Motor neuron (in vitro differentiated cells): ENCODE data around the gene SLAMF6. TPM values are rescaled to one million over a fixed set of nuclear protein-coding genes. Genes with fewer than 3 reads are reported as not detected.
"Not testable (repeated sequence)": the region's sequence is repeated elsewhere in the genome, so short reads cannot be mapped to it uniquely, and the experiment has no call there.

Experiments
- ATAC-seq, 8 experiments: fragments of 200-7000 bp; cut with Tn5 transposase; replicated peaks in 6 of 8; 2 replicates each; pipeline ENCODE4 v1.8.0; 2021; ENCODE audit warnings: mild to moderate bottlenecking in 8 of 8, moderate library complexity in 8 of 8
- H3K27ac ChIP-seq, 2 donors: fragments of 250-450 bp; sonication (Bioruptor Pico); 2 replicates each; pipeline ENCODE4 v1.9.0; 2021; ENCODE audit warnings: antibody characterized with exemption in 2 of 2, mild to moderate bottlenecking in 2 of 2, moderate library complexity in 1 of 2
- H3K4me1 ChIP-seq, 2 donors: fragments of 250-450 bp; sonication (Bioruptor Pico); replicated peaks in 1 of 2; 2 replicates each; pipeline ENCODE4 v1.6.1; 2021; ENCODE audit warnings: antibody characterized with exemption in 2 of 2, mild to moderate bottlenecking in 2 of 2, moderate library complexity in 1 of 2
- H3K4me3 ChIP-seq, 5 donors: fragments of 250-450 bp; sonication (Bioruptor Pico); 2 replicates each; pipeline ENCODE4 v1.9.0; 2021; ENCODE audit warnings: antibody characterized with exemption in 5 of 5, mild to moderate bottlenecking in 5 of 5, moderate library complexity in 4 of 5
- WGBS, 10 experiments: fragments of 450-650 bp; shearing (Covaris generic); methylation state at CpG; one replicate each; pipeline ENCODE4 v1.0.0; 2022; 5-methylcytosine and 5-hydroxymethylcytosine counted together
- in situ Hi-C, 9 experiments: fragments of 400-800 bp; cut with MboI; loops; one replicate each; pipeline ENCODE4 v1.15.0; 2021; ENCODE audit warnings: low sequenced_read_pairs in 9 of 9, low pct_unique_long_range_greater_than_20kb in 2 of 9; ENCODE audit not compliant: unreplicated experiment in 9 of 9
- total RNA-seq, 8 experiments: library from RNA; unstranded; fragments of 300-600 nt; gene quantifications; 2 replicates each; pipeline versions ENCODE4 v1.2.3 to v1.2.4, GENCODE V29; 2022

SLAMF6 gene
- total RNA-seq, 8 experiments from 2014 or later, result 0.09 to 0.28 (median 0.15) TPM; not detected in 4

DNA sequence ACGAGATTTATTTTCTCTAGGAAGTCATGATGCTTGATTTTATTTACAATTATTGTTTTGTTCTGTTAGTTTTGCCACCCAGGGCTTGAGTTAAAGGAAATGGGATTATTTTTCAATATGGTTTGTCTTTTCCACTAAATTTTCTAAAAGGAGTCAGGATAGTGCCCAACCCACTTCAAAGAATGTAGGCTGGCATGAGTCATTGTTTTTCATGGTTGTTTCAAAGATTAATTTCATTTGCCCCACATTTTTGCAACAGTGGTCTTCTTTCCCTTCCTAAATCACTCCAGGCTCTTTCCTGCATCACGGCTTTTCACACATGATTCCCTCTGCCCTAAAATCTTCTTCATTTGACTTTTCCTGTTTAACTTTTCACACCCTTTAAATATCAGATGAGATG lies 2.5 kb downstream of the SLAMF6 start:
- H3K4me1 ChIP-seq, result no peaks in the 10 kb centered on the region
- H3K27ac ChIP-seq, result no peak overlapping the region
- no peak overlapping the region for H3K4me3 ChIP-seq
- in situ Hi-C loops, result no loop called here
- 0 to 80% (median 37%) methylated on average over 1 to 2 of the region's 2 CpGs for WGBS, 10 experiments
- ATAC-seq, result no peak

DNA sequence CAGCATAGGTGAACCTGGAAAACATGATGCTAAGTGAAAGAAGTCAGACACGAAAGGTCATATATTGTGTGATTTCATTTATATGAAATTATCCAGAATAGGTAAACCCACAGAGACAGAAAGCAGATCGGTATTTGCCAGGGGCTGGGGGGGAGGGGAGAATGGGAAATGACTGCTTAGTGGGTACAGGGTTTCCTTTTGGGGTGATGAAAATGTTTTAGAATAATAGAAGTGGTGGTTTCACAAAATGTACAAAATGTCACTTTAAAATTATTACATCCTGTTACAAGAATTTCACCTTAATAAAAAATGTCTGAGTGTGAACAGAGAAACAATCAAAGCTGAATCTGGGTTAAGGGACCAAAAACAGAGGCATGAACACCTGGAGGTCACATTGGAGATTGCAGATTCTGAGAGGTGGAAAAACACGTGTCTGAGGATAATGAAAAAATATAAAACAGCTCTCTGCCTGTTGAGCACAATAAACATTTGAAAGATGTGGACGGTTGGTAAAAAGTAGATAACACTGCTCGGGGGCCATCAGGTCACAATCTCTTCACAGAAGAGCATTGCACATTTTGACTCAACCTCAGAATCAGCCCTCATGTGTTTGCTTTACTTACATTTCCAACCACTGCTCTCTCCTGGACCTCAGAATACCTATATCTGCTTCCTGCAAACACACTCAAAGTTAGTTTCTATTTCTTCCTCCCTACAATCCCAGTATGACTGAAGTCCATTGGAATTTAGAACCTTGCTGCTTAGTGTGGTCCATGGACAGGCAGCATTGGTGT lies 3.2 kb downstream of the SLAMF6 start:
- Histone ChIP-seq H3K27ac (no peak overlapping the region), H3K4me3 (no peak overlapping the region), H3K4me1 (no peaks in the 10 kb centered on the region)
- 7 to 82% (median 54%) methylated on average over 2 to 5 of the region's 5 CpGs for WGBS, 10 experiments
- no peak for ATAC-seq
- in situ Hi-C loops, result no loop called here

DNA sequence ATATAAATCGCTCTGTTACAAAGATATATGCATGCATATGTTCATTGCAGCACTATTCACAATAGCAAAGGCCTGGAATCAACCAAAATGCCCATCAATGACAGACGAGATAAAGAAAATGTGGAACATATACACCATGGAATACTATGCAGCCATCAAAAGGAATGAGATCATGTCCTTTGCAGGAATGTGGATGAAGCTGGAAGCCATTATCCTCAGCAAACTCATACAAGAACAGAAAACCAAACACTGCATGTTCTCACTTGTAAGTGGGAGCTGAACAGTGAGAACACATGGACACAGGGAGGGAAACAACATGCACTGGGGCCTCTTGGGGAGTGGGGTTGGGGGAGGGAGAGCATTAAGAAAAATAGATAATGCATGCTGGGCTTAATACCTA lies 5.5 kb downstream of the SLAMF6 start:
- in situ Hi-C loops, H3K4me1 ChIP-seq, ATAC-seq, H3K4me3 ChIP-seq, H3K27ac ChIP-seq: not testable (repeated sequence)
- WGBS, 10 experiments, result 0 to 83% (median 50%) methylated on average over 2 of the region's 2 CpGs; no CpG with 5 or more reads in 3 of the 10 experiments

DNA sequence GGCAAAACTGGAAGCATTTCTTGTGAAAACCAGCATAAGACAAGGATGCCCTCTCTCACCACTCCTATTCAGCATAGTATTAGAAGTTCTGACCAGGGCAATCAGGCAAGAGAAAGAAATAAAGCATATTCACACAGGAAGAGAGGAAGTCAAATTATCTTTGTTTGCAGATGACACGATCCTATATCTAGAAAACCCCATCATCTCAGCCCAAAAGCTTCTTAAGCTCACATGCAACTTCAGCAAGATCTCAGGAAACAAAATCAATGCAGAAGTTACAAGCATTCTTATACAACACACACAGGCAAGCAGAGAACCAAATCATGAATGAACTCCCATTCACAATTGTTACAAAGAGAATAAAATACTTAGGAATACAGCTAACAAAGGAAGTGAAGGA lies 7.1 kb downstream of the SLAMF6 start:
- ATAC-seq, H3K4me1 ChIP-seq, H3K4me3 ChIP-seq, H3K27ac ChIP-seq, in situ Hi-C loops: not testable (repeated sequence)
- 0 to 78% (median 43%) methylated on average over 1 of the region's 1 CpG; no CpG with 5 or more reads in 4 of the 10 experiments for WGBS, 10 experiments

DNA sequence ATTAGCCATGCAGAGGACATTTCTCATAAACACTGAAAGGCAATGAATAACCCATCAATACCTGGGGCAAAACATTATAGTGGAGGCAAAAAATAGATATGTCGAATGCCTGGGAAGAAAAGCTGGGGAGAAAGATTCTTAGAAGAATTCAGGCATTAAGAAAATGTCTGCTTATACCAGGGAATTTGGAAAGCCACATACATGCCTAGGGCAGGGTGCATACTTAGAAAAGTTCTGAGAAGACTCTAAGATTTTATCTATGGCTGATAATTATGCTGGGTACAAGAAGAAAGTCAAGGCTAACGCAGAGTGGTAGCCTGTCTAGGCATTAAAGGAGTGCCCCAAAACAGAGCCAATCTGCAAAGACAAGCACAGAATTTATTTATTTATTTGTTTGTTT lies 18.4 kb downstream of the SLAMF6 start:
- in situ Hi-C loops, result no loop called here
- no peak overlapping the region for H3K27ac ChIP-seq
- WGBS, 10 experiments, result 14 to 100% (median 72%) methylated on average over 1 to 2 of the region's 2 CpGs
- no peaks in the 10 kb centered on the region for H3K4me1 ChIP-seq
- ATAC-seq, result no peak
- no peak overlapping the region for H3K4me3 ChIP-seq

DNA sequence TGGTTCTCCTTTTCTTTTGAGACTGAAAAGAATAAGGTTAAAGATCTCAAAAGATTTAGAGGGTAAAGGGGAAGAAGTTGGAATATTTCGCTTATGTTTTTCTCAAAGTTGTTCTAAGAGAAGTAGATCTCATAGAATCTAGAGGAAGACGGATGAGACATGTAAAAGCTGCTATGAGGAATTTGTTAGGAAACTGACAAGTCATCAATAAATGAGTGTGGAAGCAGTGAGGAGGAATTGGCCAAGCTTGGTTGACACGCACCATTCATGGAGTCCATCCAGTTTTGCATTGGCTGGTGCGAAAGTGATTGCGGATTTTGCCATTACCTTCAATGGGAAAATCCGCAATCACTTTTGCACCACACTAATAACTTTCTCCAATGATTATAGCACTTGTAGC lies 20.0 kb downstream of the SLAMF6 start:
- no peak for ATAC-seq
- Histone ChIP-seq H3K27ac (no peak overlapping the region), H3K4me3 (no peak overlapping the region), H3K4me1 (no peaks in the 10 kb centered on the region)
- in situ Hi-C loops, result no loop called here
- WGBS, 10 experiments, result 0 to 100% (median 90%) methylated on average over 1 to 6 of the region's 6 CpGs

DNA sequence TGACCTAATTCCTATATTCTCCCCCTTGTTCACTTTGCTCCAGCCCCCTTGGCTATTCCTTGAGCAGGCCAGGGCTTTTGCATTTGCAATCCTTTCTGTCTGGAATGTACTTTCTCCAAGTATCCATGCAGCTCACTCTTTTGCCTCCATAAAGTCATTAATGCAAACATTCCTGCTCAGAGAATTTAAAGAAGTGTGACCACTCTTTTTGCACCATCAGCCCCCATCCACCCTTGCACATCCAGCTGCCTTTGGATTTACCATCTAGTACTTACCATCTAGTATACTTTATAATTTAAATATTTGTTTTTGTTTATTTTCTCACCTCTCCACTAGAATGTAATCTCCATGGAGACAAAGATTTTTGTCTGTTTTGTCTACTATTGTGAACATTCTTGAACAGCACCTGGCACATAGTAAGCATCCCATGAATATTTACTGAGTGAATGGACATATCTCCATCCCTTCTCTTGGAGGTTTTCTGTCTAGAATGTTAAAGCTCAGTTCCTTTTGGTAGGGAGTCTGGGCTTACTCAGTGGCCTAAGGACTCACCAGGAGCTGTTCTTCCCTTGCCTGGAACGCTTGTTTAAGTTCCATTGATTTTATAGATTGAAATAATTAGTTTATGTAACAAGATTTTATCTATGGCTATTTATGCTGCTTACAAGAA lies 22.6 kb downstream of the SLAMF6 start:
- Histone ChIP-seq H3K4me1 (no peaks in the 10 kb centered on the region), H3K27ac (no peak overlapping the region), H3K4me3 (no peak overlapping the region)
- 0 to 56% (median 29%) methylated on average over 1 of the region's 1 CpG; no CpG with 5 or more reads in 3 of the 10 experiments for WGBS, 10 experiments
- no peak for ATAC-seq
- in situ Hi-C loops, result no loop called here

DNA sequence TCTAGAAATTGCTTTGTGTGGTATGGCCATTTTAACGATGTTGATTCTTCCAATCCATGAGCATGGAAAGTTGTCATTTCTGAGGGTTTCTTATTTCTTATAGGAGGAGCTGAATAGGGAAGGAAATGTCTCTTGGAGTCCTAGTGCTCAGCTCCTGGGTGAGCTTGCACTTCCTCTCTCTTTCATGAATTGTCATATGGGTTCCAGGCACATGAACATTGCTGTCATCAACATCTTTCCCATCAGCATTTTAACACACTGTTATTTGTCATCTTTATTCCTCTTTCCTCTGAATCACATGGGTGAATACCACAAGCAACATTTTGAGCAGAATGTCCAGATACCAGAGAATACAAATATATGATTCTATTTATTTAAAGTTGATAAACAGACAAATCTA lies 23.4 kb downstream of the SLAMF6 start:
- no peak for ATAC-seq
- WGBS, 10 experiments, result 0 to 100% (median 86%) methylated on average over 1 of the region's 1 CpG; no CpG with 5 or more reads in 3 of the 10 experiments
- no peak overlapping the region for H3K27ac ChIP-seq
- no peak overlapping the region for H3K4me3 ChIP-seq
- H3K4me1 ChIP-seq, result no peaks in the 10 kb centered on the region
- in situ Hi-C loops, result no loop called here

DNA sequence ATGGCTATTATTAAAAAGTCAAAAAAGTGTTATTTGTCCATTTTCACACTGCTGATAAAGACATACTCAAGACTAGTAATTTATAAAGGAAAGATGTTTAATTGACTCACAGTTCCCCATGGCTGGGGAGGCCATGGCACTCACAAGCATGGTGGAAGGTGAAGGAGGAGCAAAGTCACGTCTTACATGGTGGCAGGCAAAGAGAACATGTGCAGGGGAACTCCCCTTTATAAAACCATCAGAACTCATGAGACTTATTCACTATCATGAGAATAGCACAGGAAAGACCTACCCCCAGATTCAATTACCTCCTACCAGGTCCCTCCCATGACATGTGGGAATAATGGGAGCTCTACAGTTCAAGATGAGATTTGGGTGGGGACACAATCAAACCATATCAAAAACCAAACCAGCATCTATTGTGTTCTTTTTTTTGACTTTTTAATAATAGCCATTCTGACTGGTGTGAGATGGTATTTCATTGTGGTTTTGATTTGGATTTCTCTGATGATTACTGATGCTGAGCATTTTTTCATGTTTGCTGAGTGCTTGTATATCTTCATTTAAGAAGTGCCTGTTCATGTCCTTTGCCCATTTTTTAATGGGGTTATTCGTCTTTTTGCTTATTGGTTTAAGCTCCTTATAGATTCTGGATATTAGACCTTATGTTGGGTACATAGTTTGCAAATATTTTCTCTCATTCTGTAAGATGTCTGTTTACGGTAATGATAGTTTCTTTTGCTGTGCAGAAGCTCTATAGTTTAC lies 24.6 kb downstream of the SLAMF6 start:
- in situ Hi-C loops, H3K4me3 ChIP-seq, ATAC-seq, H3K4me1 ChIP-seq, H3K27ac ChIP-seq: not testable (repeated sequence)
- 0 to 100% (median 67%) methylated on average over 1 to 3 of the region's 3 CpGs for WGBS, 10 experiments

DNA sequence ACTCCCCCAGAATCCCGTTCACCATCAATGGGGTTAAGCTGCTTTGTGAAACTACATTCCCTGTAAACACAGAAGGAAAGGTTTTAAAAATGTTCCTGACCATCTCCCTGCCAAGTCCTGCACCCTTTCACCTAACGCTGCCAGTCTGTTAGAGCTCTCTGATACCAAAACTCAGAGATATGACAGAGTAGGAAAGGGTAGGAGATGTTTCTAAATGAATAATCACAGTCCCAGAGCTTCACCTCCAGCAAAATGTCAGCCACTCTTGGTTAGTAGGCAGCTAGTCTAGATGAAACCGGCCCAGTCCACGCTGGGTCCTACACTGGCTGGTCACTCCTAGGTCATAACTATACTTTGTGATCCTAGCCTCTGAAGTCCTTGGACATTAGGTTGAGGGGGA lies 26.7 kb downstream of the SLAMF6 start:
- in situ Hi-C loops, result no loop called here

DNA sequence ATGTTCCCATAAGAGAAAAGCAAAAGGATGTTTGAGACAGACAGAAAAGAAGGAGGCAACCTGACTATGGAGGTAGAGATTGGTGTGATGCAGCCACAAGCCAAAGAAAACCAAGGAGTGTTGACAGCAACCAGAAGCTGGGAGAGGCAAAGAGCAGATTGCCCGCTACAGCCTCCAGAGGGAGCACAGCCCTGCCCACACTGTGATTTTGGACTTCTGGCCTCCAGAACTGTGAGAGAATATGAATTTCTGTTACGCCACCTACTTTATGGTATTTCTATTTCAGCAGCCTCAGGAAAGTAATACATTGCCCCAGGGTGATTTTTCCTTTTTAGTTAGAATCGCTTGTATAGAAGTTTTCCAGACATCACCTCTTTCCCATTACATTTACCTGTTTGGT lies 28.4 kb downstream of the SLAMF6 start:
- WGBS, 10 experiments, result 8 to 100% (median 77%) methylated on average over 1 to 3 of the region's 3 CpGs; no CpG with 5 or more reads in 1 of the 10 experiments
- Histone ChIP-seq H3K4me3 (no peak overlapping the region), H3K27ac (no peak overlapping the region), H3K4me1 (peaks cover 0 to 8% of the 10 kb centered on the region in 2 donors)
- in situ Hi-C loops, result no loop called here
- ATAC-seq, result peak in 2 of 8 experiments; percentile 33 to 49

More for the DNA sequence above, 26.7 kb downstream of the SLAMF6 start:
- H3K4me3 ChIP-seq, result no peak overlapping the region
- 0 to 76% (median 64%) methylated on average over 1 to 4 of the region's 4 CpGs; no CpG with 5 or more reads in 2 of the 10 experiments for WGBS, 10 experiments
- ATAC-seq, result no peak
- H3K4me1 ChIP-seq, result no peaks in the 10 kb centered on the region
- H3K27ac ChIP-seq, result no peak overlapping the region

DNA sequence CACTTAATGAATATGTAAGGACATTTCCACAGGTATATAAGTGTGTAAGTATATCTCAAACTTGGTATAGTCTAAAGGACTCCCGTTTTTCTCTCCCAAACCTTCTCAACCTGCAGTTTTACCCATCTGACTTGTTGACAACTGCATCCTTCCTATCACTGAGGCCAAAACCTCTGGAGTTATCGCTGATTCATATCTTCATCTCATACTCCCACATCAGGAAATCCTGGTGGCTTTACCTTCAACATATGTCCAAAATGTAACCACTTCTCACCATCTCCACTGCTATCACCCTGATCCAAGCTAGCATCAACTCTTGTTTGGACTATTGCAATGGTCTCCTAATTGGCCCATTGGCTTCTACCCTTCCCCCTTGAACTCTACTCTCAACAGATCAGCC lies 30.4 kb downstream of the SLAMF6 start:
- 0 to 100% (median 62%) methylated on average over 1 to 2 of the region's 2 CpGs; no CpG with 5 or more reads in 2 of the 10 experiments for WGBS, 10 experiments
- ATAC-seq, result no peak
- H3K4me3 ChIP-seq, result no peak overlapping the region
- in situ Hi-C loops, result no loop called here
- H3K27ac ChIP-seq, result no peak overlapping the region
- peaks cover 0 to 9% of the 10 kb centered on the region in 2 donors for H3K4me1 ChIP-seq

DNA sequence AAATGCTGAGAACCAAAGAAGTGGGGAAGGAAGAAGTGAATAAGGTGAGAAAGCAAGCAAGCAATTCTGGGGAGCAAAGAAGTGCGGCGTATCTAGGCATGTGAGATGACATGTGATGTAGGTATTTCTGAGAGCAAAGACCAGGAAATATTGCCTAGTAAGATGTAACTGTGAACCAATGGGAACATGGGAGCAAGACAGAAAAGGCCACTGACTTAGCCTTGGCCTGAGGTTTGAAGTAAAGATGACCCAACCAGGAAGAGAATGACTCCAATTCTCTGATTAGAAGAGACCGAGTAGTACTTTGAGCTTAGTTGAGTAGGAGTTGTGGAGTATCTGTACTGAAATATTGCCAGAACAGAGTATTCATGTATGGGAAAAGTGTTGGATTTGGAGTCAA lies 31.1 kb downstream of the SLAMF6 start:
- in situ Hi-C loops, result no loop called here
- no peak for ATAC-seq
- H3K4me1 ChIP-seq, result peaks cover 0 to 9% of the 10 kb centered on the region in 2 donors
- H3K27ac ChIP-seq, result no peak overlapping the region
- no peak overlapping the region for H3K4me3 ChIP-seq
- 0 to 95% (median 67%) methylated on average over 1 to 3 of the region's 3 CpGs; no CpG with 5 or more reads in 1 of the 10 experiments for WGBS, 10 experiments
